Measurements from ENCODE around the gene PARD3B.

The PARD3B gene

DNA sequence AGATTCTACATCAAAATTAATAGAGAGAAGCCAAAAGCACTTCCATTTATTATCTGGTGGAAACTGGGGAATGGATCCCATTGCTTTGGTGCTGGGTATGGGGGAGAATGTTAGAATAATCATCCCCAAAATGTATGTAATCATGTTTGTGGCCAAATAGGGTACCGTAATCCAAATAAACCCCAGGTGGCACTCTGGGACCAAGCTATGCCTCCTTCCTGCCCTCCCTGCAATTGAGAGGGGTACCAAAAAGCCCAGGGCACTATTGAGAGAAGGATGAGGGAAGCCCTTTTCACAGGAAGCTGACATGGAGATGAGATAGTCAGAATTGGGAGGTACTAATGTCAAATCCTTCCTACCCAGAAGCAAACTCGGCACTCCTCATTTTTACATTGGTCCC is 1051.3 kb downstream of the PARD3B start:
- TF ChIP-seq, protein P1, sequence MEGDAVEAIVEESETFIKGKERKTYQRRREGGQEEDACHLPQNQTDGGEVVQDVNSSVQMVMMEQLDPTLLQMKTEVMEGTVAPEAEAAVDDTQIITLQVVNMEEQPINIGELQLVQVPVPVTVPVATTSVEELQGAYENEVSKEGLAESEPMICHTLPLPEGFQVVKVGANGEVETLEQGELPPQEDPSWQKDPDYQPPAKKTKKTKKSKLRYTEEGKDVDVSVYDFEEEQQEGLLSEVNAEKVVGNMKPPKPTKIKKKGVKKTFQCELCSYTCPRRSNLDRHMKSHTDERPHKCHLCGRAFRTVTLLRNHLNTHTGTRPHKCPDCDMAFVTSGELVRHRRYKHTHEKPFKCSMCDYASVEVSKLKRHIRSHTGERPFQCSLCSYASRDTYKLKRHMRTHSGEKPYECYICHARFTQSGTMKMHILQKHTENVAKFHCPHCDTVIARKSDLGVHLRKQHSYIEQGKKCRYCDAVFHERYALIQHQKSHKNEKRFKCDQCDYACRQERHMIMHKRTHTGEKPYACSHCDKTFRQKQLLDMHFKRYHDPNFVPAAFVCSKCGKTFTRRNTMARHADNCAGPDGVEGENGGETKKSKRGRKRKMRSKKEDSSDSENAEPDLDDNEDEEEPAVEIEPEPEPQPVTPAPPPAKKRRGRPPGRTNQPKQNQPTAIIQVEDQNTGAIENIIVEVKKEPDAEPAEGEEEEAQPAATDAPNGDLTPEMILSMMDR (IDR thresholded peaks at IDR 0.05; ENCODE audit: insufficient read depth, low read depth, low read length, missing control alignments) = no peak
- no peak for DNase-seq (ENCODE audit: low read depth)
- H3K4me3 ChIP-seq (ENCODE audit: low read depth, low read length) = no peak overlapping the region

DNA sequence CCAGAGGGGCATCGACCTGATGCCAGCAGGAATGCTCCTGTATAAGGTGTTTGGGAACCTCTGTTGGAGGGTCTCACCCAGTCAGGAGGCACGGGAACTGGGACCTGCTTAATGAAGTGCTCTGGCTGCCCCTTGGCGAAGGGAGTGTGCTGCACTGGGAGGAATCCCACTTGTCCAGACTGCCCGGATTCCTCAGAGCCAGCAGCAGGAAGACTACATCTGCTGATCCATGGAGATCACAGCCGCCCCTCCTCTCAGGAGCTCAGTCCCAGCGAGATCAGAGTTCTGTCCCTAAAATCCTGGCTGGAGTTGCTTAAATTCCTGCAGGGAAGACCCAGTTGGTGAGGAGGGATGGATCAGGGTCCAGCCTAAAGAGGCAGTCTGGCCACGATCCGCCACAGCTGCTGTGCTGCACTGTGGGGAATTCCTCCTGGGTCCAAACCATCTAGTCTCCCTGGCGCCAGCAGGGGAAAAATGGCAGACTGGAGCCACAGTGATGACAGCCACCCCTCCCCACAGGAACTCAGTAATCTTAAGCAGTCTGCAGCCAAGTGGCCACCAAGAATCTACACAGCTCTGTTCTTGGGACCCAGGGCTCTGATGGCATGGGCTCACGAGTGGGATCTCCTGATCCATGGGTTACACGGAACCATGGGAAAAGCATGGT is 1060.5 kb downstream of the PARD3B start:
- no peak overlapping the region for H3K4me3 ChIP-seq (ENCODE audit: low read depth, low read length)
- DNase-seq (ENCODE audit: low read depth) = no peak
- TF ChIP-seq, protein P1 (IDR thresholded peaks at IDR 0.05; ENCODE audit: insufficient read depth, low read depth, low read length, missing control alignments) = no peak

GRCh38 chr2:205607146-205607545 is 1061.9 kb downstream of the PARD3B start:
- TF ChIP-seq, protein P1 (IDR thresholded peaks at IDR 0.05; ENCODE audit: insufficient read depth, low read depth, low read length, missing control alignments) = no peak
- no peak overlapping the region for H3K4me3 ChIP-seq (ENCODE audit: low read depth, low read length)
- no peak for DNase-seq (ENCODE audit: low read depth)

DNA sequence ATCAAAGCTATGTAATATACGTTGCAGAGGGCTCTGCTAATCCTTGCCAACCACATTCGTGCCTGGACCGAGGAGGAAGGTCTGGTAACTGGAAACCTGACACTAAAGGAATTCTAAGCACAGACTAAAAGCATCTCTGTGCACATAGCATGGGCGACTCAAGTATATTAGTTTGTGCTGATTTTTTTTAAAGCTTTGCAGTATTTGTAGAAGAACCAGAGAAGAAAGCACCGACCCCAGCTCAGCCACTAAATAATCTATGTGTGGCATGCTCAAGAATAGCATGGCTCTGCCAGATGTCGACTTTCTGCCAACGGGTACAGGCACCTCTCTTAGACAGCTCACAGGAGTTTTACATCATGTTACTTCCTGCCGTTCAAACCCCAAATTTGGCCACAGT is 1063.8 kb downstream of the PARD3B start:
- DNase-seq (ENCODE audit: low read depth) = no peak
- TF ChIP-seq, protein P1 (IDR thresholded peaks at IDR 0.05; ENCODE audit: insufficient read depth, low read depth, low read length, missing control alignments) = no peak
- H3K4me3 ChIP-seq (ENCODE audit: low read depth, low read length) = no peak overlapping the region

DNA sequence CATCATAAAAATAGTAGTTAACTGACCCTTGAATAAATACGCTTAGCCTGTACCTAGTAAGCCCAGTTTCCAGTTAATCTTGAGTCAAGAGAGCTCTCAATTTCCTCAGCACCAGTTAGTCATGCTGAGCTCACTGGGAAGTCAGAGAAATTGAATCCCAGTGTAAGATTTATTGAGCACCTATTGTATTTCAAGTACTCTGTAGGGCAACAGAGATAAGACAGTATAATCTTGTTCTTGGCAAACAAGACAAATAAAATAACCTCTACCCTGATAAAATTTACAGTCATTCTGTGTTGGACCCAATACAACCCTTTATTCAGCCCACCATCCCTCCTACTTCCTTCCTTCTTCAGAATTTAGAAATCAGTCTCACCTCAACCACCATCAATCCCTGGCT is 1065.2 kb downstream of the PARD3B start:
- TF ChIP-seq, protein P1 (IDR thresholded peaks at IDR 0.05; ENCODE audit: insufficient read depth, low read depth, low read length, missing control alignments) = no peak
- DNase-seq (ENCODE audit: low read depth) = no peak

GRCh38 chr2:205612636-205613035 is 1067.4 kb downstream of the PARD3B start:
- DNase-seq (ENCODE audit: low read depth) = no peak
- H3K4me3 ChIP-seq (ENCODE audit: low read depth, low read length) = no peak overlapping the region
- TF ChIP-seq, protein P1 (IDR thresholded peaks at IDR 0.05; ENCODE audit: insufficient read depth, low read depth, low read length, missing control alignments) = no peak

More for the DNA sequence above, 1065.2 kb downstream of the PARD3B start:
- H3K4me3 ChIP-seq (ENCODE audit: low read depth, low read length) = no peak overlapping the region

All from GM12865 (cell line).